SK-N-SH treated with all-trans-retinoic acid at 6 μM for 48 hours (cell line): Measurements from ENCODE around the gene FRRS1.
A peak's percentile ranks its signal among the peaks of the same experiment; 100 is the strongest.

Experiments used
- ATAC-seq: fragments of 200-7000 bp; cut with Tn5 transposase; 3 replicates; pipeline ENCODE4 v1.9.1; 2020; ENCODE audit warnings: mild to moderate bottlenecking, moderate library complexity
- ARNTL ChIP-seq: fragments of 450-650 bp; formaldehyde crosslinking; IDR thresholded peaks from 2 replicates; pipeline ENCODE4 v1.5.0; 2020; ENCODE audit warnings: low read depth, mild to moderate bottlenecking, moderate library complexity, borderline replicate concordance
- BACH2 ChIP-seq: fragments of 250-450 bp; sonication (Bioruptor Pico); IDR thresholded peaks from 2 replicates; pipeline ENCODE4 v1.9.0; 2021; ENCODE audit warnings: mild to moderate bottlenecking, borderline replicate concordance
- CSDC2 ChIP-seq: fragments of 250-450 bp; sonication (Bioruptor Pico); IDR thresholded peaks from 2 replicates; pipeline ENCODE4 v1.5.0; 2020; ENCODE audit warnings: mild to moderate bottlenecking, moderate library complexity
- ESRRG ChIP-seq: fragments of 250-450 bp; sonication (Bioruptor Pico); IDR thresholded peaks from 2 replicates; pipeline ENCODE4 v1.6.1; 2021; ENCODE audit warnings: mild to moderate bottlenecking
- GLIS3 ChIP-seq: fragments of 250-450 bp; sonication (Bioruptor Pico); IDR thresholded peaks from 2 replicates; pipeline ENCODE4 v1.5.0; 2020; ENCODE audit warnings: mild to moderate bottlenecking, moderate library complexity
- ISL1 ChIP-seq: fragments of 250-450 bp; sonication (Bioruptor Pico); IDR thresholded peaks from 2 replicates; pipeline ENCODE4 v2.1.2; 2022; ENCODE audit warnings: mild to moderate bottlenecking, moderate library complexity
- OSR1 ChIP-seq: fragments of 250-450 bp; sonication (Bioruptor Pico); IDR thresholded peaks from 2 replicates; pipeline ENCODE4 v1.8.0; 2022; ENCODE audit warnings: moderate library complexity, mild to moderate bottlenecking, inconsistent platforms
- RARB ChIP-seq: fragments of 250-450 bp; sonication (Bioruptor Pico); IDR thresholded peaks from 2 replicates; pipeline ENCODE4 v1.8.0; 2021; ENCODE audit warnings: mild to moderate bottlenecking, moderate library complexity
- SNAI2 ChIP-seq: fragments of 250-450 bp; sonication (Bioruptor Pico); IDR thresholded peaks from 2 replicates; pipeline ENCODE4 v1.5.0; 2020; ENCODE audit warnings: mild to moderate bottlenecking, moderate library complexity
- TCF4 ChIP-seq: fragments of 250-450 bp; sonication (Bioruptor Pico); IDR thresholded peaks from 2 replicates; pipeline ENCODE4 v1.8.0; 2021; ENCODE audit warnings: mild to moderate bottlenecking, moderate library complexity, borderline replicate concordance
- TOX ChIP-seq: fragments of 250-450 bp; sonication (Bioruptor Pico); IDR thresholded peaks from 2 replicates; pipeline ENCODE4 v1.8.0; 2021; ENCODE audit warnings: mild to moderate bottlenecking, moderate library complexity, borderline replicate concordance
- ZC3H10 ChIP-seq: fragments of 250-450 bp; sonication (Bioruptor Pico); IDR thresholded peaks from 2 replicates; pipeline ENCODE4 v1.5.1; 2021; ENCODE audit warnings: mild to moderate bottlenecking, moderate library complexity
- ZFP3 ChIP-seq: fragments of 250-450 bp; sonication (Bioruptor Pico); IDR thresholded peaks from 2 replicates; pipeline ENCODE4 v1.5.0; 2020; ENCODE audit warnings: mild to moderate bottlenecking, moderate library complexity
- ZFP30 ChIP-seq: fragments of 450-650 bp; formaldehyde crosslinking; IDR thresholded peaks from 2 replicates; pipeline ENCODE4 v1.5.0; 2022; ENCODE audit warnings: mild to moderate bottlenecking, moderate library complexity
- ZNF565 ChIP-seq: fragments of 450-650 bp; formaldehyde crosslinking; conservative IDR thresholded peaks from 2 replicates; pipeline ENCODE4 v1.5.0; 2020; ENCODE audit warnings: low read depth, mild to moderate bottlenecking, moderate library complexity
- ZNF70 ChIP-seq: fragments of 450-650 bp; formaldehyde crosslinking; IDR thresholded peaks from 2 replicates; pipeline ENCODE4 v1.5.0; 2020; ENCODE audit warnings: mild to moderate bottlenecking, moderate library complexity
- ZNF8 ChIP-seq: fragments of 450-650 bp; formaldehyde crosslinking; IDR thresholded peaks from 2 replicates; pipeline ENCODE4 v1.5.0; 2020; ENCODE audit warnings: mild to moderate bottlenecking, moderate library complexity
- TF ChIP-seq, protein P1 (sequence below): fragments of 250-450 bp; sonication (Bioruptor Pico); IDR thresholded peaks from 2 replicates; pipeline ENCODE4 v1.5.1; 2020; ENCODE audit warnings: low read depth, mild to moderate bottlenecking, moderate library complexity
- TF ChIP-seq, protein P2 (sequence below): fragments of 250-450 bp; sonication (Bioruptor Pico); IDR thresholded peaks from 2 replicates; pipeline ENCODE4 v1.5.1; 2021; ENCODE audit warnings: mild to moderate bottlenecking, moderate library complexity
- TF ChIP-seq, protein P3 (sequence below): fragments of 250-450 bp; sonication (Bioruptor Pico); IDR thresholded peaks from 2 replicates; pipeline ENCODE4 v1.8.0; 2021; ENCODE audit warnings: low read depth, mild to moderate bottlenecking, moderate library complexity, borderline replicate concordance
- TF ChIP-seq, protein P4 (sequence below): fragments of 250-450 bp; sonication (Bioruptor Pico); IDR thresholded peaks from 2 replicates; pipeline ENCODE4 v1.5.0; 2020; ENCODE audit warnings: mild to moderate bottlenecking, moderate library complexity
- TF ChIP-seq, protein P5 (sequence below): fragments of 250-450 bp; sonication (Bioruptor Pico); IDR thresholded peaks from 2 replicates; pipeline ENCODE4 v1.8.0; 2020; ENCODE audit warnings: mild to moderate bottlenecking, moderate library complexity, borderline replicate concordance

The FRRS1 gene

DNA sequence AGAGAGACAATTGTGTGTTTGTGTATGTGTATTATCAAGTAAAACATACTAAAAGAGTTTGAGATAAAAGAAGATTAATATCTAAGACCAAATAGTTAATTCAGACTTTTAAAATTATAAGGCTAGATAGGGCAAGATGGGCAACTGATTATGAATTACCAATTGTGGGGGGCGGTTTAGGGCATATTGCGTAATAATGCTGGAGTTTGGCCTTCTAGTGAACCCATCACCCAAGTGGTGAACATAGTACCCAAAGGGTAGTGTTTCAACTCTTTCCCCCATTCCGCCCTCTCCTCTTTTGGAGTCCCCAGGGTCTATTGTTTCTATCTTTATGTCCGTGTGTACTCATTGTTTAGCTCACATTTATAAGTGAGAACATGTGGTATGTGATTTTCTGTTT is 55.4 kb downstream of the FRRS1 start:
- ATAC-seq: no peak
- no peak for TF ChIP-seq ZNF70 (CRISPR knock-in tag)
- TF ChIP-seq BACH2 (CRISPR knock-in tag): no peak
- TF ChIP-seq ZNF565: no peak
- no peak for TF ChIP-seq SNAI2 (CRISPR knock-in tag)
- TF ChIP-seq ESRRG (CRISPR knock-in tag): no peak
- TF ChIP-seq ZC3H10 (CRISPR knock-in tag): no peak
- TF ChIP-seq ARNTL (CRISPR knock-in tag): no peak
- no peak for TF ChIP-seq ZFP30
- no peak for TF ChIP-seq OSR1 (CRISPR knock-in tag)
- no peak for TF ChIP-seq GLIS3 (CRISPR knock-in tag)
- TF ChIP-seq TCF4 (CRISPR knock-in tag): no peak
- TF ChIP-seq ISL1: no peak
- no peak for TF ChIP-seq RARB (CRISPR knock-in tag)
- TF ChIP-seq, protein P1, sequence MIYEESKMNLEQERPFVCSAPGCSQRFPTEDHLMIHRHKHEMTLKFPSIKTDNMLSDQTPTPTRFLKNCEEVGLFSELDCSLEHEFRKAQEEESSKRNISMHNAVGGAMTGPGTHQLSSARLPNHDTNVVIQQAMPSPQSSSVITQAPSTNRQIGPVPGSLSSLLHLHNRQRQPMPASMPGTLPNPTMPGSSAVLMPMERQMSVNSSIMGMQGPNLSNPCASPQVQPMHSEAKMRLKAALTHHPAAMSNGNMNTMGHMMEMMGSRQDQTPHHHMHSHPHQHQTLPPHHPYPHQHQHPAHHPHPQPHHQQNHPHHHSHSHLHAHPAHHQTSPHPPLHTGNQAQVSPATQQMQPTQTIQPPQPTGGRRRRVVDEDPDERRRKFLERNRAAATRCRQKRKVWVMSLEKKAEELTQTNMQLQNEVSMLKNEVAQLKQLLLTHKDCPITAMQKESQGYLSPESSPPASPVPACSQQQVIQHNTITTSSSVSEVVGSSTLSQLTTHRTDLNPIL: no peak

DNA sequence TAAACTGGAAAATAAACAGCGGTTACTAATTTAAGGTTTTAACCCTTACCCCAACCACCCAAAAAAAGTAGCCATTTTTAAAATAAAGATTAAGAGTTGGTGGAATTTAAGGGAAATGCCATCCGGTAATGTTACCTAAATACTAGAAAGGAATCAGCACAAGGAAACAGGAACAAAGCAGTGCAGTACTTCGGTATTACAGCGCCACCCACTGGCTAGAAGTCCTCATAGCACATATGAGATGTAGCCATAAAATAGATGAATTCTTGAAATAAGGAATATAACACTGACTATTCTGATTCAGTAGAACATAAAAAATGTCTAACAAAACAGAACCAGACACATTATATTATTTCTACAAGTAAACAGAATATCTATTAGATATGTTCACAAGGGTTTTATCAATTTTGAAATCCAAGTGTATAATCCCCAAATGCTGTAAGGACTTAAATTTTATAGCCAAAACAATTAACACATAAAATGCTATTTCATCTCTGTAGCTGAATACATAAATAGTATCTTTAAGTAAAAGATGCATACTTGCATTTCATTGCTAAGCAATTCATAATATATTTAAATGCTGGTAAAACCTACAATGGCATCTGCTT is 58.8 kb downstream of the FRRS1 start:
- peak; percentile 94 for ATAC-seq
- TF ChIP-seq TOX (CRISPR knock-in tag): no peak
- TF ChIP-seq ZFP30: no peak
- TF ChIP-seq, protein P2, sequence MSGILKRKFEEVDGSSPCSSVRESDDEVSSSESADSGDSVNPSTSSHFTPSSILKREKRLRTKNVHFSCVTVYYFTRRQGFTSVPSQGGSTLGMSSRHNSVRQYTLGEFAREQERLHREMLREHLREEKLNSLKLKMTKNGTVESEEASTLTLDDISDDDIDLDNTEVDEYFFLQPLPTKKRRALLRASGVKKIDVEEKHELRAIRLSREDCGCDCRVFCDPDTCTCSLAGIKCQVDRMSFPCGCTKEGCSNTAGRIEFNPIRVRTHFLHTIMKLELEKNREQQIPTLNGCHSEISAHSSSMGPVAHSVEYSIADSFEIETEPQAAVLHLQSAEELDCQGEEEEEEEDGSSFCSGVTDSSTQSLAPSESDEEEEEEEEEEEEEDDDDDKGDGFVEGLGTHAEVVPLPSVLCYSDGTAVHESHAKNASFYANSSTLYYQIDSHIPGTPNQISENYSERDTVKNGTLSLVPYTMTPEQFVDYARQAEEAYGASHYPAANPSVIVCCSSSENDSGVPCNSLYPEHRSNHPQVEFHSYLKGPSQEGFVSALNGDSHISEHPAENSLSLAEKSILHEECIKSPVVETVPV (CRISPR knock-in tag): no peak
- no peak for TF ChIP-seq ARNTL (CRISPR knock-in tag)
- TF ChIP-seq ESRRG (CRISPR knock-in tag): no peak
- no peak for TF ChIP-seq SNAI2 (CRISPR knock-in tag)
- no peak for TF ChIP-seq ZFP3
- TF ChIP-seq RARB (CRISPR knock-in tag): no peak
- no peak for TF ChIP-seq CSDC2 (CRISPR knock-in tag)
- TF ChIP-seq ZC3H10 (CRISPR knock-in tag): no peak
- TF ChIP-seq, protein P1: no peak
- TF ChIP-seq, protein P3, sequence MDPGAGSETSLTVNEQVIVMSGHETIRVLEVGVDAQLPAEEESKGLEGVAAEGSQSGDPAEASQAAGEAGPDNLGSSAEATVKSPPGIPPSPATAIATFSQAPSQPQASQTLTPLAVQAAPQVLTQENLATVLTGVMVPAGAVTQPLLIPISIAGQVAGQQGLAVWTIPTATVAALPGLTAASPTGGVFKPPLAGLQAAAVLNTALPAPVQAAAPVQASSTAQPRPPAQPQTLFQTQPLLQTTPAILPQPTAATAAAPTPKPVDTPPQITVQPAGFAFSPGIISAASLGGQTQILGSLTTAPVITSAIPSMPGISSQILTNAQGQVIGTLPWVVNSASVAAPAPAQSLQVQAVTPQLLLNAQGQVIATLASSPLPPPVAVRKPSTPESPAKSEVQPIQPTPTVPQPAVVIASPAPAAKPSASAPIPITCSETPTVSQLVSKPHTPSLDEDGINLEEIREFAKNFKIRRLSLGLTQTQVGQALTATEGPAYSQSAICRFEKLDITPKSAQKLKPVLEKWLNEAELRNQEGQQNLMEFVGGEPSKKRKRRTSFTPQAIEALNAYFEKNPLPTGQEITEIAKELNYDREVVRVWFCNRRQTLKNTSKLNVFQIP: no peak
- TF ChIP-seq BACH2 (CRISPR knock-in tag): no peak
- no peak for TF ChIP-seq TCF4 (CRISPR knock-in tag)
- TF ChIP-seq OSR1 (CRISPR knock-in tag): no peak
- TF ChIP-seq, protein P4, sequence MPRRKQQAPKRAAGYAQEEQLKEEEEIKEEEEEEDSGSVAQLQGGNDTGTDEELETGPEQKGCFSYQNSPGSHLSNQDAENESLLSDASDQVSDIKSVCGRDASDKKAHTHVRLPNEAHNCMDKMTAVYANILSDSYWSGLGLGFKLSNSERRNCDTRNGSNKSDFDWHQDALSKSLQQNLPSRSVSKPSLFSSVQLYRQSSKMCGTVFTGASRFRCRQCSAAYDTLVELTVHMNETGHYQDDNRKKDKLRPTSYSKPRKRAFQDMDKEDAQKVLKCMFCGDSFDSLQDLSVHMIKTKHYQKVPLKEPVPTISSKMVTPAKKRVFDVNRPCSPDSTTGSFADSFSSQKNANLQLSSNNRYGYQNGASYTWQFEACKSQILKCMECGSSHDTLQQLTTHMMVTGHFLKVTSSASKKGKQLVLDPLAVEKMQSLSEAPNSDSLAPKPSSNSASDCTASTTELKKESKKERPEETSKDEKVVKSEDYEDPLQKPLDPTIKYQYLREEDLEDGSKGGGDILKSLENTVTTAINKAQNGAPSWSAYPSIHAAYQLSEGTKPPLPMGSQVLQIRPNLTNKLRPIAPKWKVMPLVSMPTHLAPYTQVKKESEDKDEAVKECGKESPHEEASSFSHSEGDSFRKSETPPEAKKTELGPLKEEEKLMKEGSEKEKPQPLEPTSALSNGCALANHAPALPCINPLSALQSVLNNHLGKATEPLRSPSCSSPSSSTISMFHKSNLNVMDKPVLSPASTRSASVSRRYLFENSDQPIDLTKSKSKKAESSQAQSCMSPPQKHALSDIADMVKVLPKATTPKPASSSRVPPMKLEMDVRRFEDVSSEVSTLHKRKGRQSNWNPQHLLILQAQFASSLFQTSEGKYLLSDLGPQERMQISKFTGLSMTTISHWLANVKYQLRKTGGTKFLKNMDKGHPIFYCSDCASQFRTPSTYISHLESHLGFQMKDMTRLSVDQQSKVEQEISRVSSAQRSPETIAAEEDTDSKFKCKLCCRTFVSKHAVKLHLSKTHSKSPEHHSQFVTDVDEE (CRISPR knock-in tag): no peak
- TF ChIP-seq, protein P5, sequence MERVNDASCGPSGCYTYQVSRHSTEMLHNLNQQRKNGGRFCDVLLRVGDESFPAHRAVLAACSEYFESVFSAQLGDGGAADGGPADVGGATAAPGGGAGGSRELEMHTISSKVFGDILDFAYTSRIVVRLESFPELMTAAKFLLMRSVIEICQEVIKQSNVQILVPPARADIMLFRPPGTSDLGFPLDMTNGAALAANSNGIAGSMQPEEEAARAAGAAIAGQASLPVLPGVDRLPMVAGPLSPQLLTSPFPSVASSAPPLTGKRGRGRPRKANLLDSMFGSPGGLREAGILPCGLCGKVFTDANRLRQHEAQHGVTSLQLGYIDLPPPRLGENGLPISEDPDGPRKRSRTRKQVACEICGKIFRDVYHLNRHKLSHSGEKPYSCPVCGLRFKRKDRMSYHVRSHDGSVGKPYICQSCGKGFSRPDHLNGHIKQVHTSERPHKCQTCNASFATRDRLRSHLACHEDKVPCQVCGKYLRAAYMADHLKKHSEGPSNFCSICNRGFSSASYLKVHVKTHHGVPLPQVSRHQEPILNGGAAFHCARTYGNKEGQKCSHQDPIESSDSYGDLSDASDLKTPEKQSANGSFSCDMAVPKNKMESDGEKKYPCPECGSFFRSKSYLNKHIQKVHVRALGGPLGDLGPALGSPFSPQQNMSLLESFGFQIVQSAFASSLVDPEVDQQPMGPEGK (CRISPR knock-in tag): no peak
- TF ChIP-seq ZNF8 (CRISPR knock-in tag): no peak
- TF ChIP-seq, all 23 proteins: peak for 0
